Heart left ventricle (tissue), 13 donors: ENCODE results near the gene COL1A2.

Source experiments
- POLR2A ChIP-seq, 2 donors: fragments of 450-650 bp; IDR thresholded peaks; one replicate each; pipeline ENCODE4 v1.6.1; 2017; ENCODE audit warnings: antibody characterized with exemption in 2 of 2, mild to moderate bottlenecking in 2 of 2, moderate library complexity in 2 of 2
- TF ChIP-seq, protein P1 (sequence below), 12 donors: fragments of 200-600 bp; sonication (generic) in 4 of 12; IDR thresholded peaks; one replicate each; pipeline versions ENCODE4 v1.5.0 to v1.8.0; 2018 to 2022; ENCODE audit warnings: antibody characterized with exemption in 12 of 12, mild to moderate bottlenecking in 5 of 12
- donor health status: ischemic (EF 13 %, LVEDD 7.1; RV severe dilation, severe dysfunction).
- donor health status: DM: no; HTN: yes; CAD: no.
- donor health status: DM: no; HTN: no; CAD: no.
- donor health status: ischemic (EF 25% LVEDD 6.9; RV normal size, moderate dysfunction).
- donor health status: ischemic (EF 25% LVEDD 5.7; RV mildly dilated, moderate dysfunction).
- donor health status: ischemic (EF 35%, LVEDD 5.7; RV mildly dilated, moderate dysfunction).
- donor health status: nonischemic (EF 11% LVEDD 7.7; RV severe dilation, severe dysfunction).
- donor health status: DM: yes; HTN: yes; CAD: no.
- donor health status: PGD.
- donor health status: ischemic (EF 29% LVEDD 5.4; RV normal size, mild dysfunction).
- donor health status: nonischemic (EF 23%, LVEDD 6.1; RV moderate dilation, normal function).

DNA sequence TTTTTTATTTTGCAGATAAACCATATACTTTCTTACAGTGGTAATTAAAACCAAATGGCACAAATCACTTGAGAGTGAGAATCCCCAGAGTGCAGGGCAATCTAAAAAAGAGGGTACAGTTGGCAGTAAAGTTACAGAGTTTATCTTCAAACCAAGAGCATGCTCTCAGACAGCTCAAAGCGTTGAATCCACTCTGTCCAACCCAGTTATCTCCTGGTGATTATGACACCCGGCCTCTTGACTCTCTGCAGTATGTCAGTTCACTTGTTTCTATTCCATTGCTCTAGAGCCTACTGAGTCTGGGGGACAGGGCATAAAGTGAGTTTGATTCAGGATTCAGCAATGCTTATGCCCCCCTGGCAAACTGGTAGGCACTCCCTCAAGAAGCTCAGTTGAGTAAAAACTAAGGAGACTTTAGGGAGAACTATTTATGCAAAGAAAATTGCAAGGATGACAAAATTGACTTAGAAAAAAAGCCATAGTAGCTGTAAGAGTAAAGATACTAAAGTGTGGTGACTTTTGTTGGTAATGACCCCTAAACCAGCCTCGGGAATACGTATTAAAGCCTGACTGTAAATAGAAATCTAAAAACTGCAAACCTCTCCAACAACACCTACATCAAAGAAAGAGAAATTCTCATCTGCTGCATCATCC lies 55.5 kb downstream of the COL1A2 start:
- TF ChIP-seq, protein P1, sequence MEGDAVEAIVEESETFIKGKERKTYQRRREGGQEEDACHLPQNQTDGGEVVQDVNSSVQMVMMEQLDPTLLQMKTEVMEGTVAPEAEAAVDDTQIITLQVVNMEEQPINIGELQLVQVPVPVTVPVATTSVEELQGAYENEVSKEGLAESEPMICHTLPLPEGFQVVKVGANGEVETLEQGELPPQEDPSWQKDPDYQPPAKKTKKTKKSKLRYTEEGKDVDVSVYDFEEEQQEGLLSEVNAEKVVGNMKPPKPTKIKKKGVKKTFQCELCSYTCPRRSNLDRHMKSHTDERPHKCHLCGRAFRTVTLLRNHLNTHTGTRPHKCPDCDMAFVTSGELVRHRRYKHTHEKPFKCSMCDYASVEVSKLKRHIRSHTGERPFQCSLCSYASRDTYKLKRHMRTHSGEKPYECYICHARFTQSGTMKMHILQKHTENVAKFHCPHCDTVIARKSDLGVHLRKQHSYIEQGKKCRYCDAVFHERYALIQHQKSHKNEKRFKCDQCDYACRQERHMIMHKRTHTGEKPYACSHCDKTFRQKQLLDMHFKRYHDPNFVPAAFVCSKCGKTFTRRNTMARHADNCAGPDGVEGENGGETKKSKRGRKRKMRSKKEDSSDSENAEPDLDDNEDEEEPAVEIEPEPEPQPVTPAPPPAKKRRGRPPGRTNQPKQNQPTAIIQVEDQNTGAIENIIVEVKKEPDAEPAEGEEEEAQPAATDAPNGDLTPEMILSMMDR (IDR thresholded peaks at IDR 0.05): no peak
- TF ChIP-seq POLR2A (IDR thresholded peaks at IDR 0.05): no peak
